GM10266 (cell line): ENCODE results near the gene FRAT2.

Experiments
- DNase-seq: peaks from one replicate; pipeline ENCODE4 v3.0.0; 2012; ENCODE audit errors: extremely low spot score
- TF ChIP-seq, protein P1 (sequence below): IDR thresholded peaks from 2 replicates; pipeline ENCODE4 v1.5.1; 2012; ENCODE audit warnings: mild to moderate bottlenecking, low read depth; ENCODE audit not compliant: control insufficient read depth, insufficient read depth; ENCODE audit errors: missing control alignments

FRAT2 gene

DNA sequence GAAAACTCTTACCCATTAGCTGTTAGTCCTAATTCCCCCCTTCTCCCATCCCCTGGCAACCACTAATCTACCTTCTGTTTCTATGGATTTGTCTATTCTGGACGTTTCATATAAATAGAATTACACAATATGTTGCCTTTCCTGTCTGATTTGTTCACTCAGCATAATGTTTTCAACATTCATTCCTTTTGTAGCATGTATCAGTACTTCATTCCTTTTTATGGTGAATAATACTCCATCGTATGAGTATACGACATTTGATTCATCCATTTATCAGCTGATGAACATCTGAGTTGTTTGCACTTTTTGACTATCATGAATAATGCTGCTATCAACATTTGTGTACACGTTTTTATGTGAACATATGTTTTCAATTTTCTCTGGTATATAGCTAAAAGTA lies 19.9 kb downstream of the FRAT2 start:
- no peak for DNase-seq
- TF ChIP-seq, protein P1, sequence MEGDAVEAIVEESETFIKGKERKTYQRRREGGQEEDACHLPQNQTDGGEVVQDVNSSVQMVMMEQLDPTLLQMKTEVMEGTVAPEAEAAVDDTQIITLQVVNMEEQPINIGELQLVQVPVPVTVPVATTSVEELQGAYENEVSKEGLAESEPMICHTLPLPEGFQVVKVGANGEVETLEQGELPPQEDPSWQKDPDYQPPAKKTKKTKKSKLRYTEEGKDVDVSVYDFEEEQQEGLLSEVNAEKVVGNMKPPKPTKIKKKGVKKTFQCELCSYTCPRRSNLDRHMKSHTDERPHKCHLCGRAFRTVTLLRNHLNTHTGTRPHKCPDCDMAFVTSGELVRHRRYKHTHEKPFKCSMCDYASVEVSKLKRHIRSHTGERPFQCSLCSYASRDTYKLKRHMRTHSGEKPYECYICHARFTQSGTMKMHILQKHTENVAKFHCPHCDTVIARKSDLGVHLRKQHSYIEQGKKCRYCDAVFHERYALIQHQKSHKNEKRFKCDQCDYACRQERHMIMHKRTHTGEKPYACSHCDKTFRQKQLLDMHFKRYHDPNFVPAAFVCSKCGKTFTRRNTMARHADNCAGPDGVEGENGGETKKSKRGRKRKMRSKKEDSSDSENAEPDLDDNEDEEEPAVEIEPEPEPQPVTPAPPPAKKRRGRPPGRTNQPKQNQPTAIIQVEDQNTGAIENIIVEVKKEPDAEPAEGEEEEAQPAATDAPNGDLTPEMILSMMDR, result no peak

DNA sequence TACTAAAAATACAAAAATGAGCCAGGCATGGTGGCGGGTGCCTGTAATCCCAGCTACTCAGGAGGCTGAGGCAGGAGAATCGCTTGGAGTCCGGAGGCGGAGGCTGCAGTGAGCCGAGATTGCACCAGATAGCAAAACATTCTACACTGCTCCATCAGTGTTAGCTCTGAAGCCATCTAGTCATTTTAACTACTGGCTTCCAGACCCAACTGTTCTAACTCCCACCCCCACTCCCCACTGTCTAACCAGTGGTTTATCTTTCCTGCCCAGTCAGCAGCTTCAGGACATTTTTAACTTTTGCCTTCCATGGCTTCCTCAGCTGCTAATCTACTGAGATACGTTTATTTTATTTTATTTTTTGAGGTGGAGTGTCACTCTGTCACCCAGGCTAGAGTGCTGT lies 21.6 kb downstream of the FRAT2 start:
- no peak for DNase-seq
- TF ChIP-seq, protein P1, result no peak

DNA sequence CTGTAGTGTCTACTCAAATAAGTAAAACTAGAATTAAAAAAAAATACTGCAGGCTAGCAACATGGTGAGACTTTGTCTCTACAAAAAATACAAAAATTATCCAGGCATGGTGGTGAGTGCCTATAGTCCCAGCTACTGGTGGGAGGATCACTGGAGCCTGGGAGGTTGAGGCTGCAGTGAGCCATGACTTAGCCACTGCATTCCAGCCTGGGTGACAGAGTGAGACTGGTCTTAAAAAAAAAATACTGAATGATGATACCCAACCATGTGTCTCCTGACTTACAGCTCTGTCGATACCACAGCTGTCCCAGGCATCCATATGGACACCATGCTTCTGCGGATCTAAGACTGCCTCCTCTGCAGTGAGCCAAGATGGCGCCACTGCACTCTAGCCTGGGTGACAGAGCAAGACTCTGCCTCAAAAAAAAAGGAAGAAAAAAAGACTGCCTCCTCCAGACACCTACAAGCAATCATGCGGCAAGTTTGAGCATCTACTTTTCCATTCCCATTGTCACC lies 23.4 kb downstream of the FRAT2 start:
- DNase-seq, result no peak
- TF ChIP-seq, protein P1, result no peak

DNA sequence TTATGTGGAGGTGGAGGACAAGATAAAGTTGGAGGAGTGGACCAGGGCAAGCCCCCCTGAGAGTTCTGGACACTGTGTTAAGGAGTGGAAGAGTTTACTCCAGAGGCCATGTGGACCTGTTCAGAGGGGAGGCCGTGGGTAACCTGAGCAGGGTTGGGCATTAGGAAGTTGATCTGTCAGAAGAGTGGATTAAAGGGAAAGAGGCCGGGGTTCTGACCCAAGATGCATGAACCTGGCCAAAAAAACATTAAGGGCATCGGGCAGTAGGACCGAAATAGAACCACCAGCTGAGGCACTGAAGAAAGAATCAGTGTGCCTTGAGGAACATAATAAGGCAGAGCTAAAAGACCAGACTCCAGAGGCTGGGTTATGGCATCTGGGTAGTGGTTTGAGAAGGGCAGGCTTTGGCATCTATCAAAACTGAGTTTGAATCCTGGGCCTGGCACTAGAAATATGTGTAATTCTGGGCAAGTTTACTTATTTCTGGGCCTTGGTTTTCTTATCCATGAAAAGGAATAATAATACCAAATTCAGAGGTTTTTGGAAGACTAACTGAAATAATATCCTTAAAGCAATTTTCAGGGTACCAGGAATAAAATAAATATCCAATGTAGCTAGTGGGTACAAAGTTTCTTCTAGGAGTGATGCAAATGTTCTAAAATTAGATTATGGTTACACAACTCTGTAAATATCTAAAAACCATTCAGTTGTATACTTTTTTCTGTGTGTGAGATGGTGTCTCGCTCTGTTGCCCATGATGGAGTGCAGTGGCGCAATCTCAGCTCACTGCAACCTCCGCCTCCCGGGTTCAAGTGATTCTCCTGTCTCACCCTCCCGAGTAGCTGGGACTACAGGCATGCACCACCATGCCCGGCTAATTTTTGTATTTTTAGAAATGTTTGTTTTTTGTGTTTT lies 26.4 kb downstream of the FRAT2 start:
- TF ChIP-seq, protein P1, result no peak
- no peak for DNase-seq

DNA sequence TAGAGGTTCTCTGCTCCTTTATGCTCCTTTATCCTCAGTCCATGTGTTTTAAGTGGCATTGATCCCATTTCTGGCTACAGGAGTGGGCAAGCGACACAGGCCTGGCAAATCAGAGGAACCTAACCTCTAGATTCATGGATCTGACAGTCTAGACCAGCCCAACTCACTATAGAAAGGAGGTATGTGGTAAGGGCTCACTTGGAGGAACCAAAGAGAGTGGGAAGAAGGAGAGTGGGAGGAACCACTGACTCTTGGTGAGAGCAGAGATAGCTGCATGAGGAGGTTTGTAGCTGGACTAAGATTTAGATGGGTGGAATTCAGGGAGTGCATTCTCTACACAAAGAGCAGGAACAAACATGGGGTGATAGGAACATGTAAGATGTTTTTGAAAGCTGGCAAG lies 27.1 kb downstream of the FRAT2 start:
- DNase-seq, result no peak
- TF ChIP-seq, protein P1, result no peak

DNA sequence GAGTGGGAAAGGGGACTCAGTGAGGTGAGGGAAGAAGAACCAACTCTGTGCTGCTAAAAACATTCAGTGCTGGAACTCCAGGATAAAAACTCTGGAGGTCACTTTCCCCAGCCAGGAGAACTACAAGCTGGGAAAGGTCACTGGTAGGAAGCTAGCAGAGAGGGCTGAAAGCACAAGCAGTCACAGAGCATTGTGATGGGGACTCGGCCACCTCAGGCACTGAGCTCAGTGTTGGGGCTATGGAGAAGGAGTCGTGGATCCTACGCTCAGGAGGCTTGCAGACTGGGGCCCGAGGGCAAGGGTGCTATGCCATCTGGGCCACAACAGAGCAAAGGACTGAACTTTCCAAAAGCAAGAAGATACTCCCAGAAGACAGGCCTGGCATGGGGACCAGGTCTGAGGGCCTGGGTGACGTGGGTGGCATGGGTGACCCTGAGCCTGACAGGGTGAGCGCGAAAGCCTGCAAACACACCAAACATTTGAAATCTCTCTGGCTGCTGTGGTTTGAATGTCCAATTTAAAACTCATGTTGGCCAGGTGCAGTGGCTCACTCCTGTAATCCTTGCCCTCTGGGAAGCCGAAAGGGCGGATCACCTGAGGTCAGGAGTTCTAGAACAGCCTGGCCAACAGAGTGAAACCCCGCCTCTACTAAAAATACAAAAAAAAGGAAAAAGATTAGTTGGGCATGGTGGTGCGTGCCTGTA lies 32.3 kb downstream of the FRAT2 start:
- DNase-seq, result no peak
- TF ChIP-seq, protein P1, result no peak
